Mesangial cell (primary cell): ENCODE measurements around the gene KLRF2. TPM values are rescaled to one million over a fixed set of nuclear protein-coding genes. Genes with fewer than 3 reads are reported as not detected.

Experiments used
- total RNA-seq: library from RNA; depleted of rRNA; stranded (reverse); fragments of >200 nt; gene quantifications from 2 replicates; pipeline ENCODE4 v1.2.3, GENCODE V29; 2015

The KLRF2 gene, protein sequence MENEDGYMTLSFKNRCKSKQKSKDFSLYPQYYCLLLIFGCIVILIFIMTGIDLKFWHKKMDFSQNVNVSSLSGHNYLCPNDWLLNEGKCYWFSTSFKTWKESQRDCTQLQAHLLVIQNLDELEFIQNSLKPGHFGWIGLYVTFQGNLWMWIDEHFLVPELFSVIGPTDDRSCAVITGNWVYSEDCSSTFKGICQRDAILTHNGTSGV
- total RNA-seq = not detected in 2 replicates

DNA sequence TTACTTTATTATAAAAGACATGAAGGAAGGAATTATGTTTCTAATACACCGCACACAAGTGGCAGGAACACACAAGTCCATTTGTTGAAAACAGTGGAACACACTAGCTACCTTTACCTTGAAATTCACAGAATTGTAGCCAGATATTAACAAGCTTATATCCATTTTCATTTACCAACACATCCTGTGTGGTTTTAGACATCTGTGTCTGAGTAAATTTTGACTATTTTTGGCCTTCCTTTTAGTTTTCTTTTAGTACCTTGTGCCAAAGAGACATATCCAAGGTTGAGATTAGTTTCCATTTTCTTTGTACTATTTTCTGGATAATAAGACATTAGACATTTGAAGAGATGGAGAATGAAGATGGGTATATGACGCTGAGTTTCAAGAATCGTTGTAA, at the start of gene KLRF2:
Gene KLRF2, plus strand, starts transcription at position 244 of the 400 bp plus-strand sequence. Its CDS starts 107 bp downstream, at position 351.

DNA sequence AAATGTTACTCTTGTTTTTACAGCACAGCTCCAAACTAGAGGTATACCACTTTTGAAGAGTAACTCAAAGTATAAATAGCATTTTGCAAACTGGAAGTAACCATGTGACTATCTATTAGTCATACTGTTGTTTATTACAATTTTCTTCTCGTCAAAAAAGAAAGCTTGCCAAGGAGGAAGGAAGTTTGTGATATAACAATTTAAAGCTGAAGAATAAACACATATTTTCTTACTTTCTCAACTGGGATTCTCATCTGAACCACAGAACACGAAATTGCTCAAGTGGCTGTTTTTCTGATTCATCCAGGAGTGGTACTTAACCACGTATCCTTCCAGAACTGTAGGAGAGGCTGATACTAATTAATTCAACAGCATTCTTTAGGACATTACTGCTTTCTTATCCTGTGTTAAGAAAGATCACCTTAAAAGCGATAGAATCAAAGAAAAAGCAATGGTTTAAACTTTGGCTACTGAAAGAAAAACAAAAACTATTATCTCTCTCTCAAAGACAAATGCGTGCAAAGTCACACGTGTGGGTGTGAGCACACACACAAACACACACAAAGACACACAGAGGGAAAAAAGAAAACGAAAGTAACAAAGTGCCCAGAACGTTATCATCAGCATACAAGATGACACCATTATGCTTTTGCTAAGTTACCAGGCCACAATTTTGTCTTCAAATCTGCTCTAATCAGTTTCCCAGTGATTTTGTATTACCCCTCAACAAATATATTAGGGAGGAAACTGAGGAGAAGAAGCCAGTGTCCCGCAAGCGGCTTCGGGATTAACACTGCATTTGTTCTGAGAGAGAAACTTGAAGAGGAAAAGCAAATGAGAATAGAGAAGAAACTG, 11.8 kb upstream of the KLRF2 start, which contains the start of gene CLEC2B:
Gene CLEC2B, minus strand, starts transcription at position 48 of the 855 bp plus-strand sequence.

DNA sequence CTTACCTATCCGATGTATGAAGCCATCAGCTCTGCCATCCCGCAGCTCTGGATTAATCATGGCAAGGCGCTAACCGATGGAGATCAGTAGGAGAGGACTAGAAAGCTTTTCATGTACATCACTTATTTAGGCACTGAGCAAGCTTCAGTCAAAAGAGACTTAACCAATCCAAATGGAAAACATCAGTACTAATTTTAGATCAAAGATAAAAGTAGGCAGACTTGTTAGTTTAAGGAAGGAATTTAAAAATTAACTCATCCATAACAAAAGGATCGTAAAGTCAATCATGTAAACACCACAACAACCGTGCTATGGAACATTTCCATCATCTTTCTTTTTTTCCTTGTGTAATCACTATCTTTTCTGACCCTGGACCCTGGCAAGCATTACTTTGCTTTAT, 51.0 kb downstream of the KLRF2 start, which contains the start of gene CLEC2A:
Gene CLEC2A, minus strand, starts transcription at position 101 of the 400 bp plus-strand sequence. Its CDS starts 41 bp downstream, at position 60.

Other genes starting within 250 kb of the KLRF2 start
- gene CLEC2D, start 211.8 kb upstream of the KLRF2 start, total RNA-seq = 0.81 and 2.5 TPM in 2 replicates
- not detected in 2 replicates for gene CLECL1, start 148.4 kb upstream of the KLRF2 start, total RNA-seq
- 0.16 TPM in 1 of 2 replicates, not detected in the other for gene CD69, start 120.6 kb upstream of the KLRF2 start, total RNA-seq
- 0.25 TPM in 1 of 2 replicates, not detected in the other for gene KLRF1, start 54.0 kb upstream of the KLRF2 start, total RNA-seq
- not detected in 2 replicates for gene CLEC2B, start 12.1 kb upstream of the KLRF2 start, total RNA-seq
- gene CLEC2A, start 50.9 kb downstream of the KLRF2 start, total RNA-seq = not detected in 2 replicates
- gene CLEC12A, start 89.9 kb downstream of the KLRF2 start, total RNA-seq = not detected in 2 replicates
- not detected in 2 replicates for gene CLEC1B, start 117.6 kb downstream of the KLRF2 start, total RNA-seq
- gene CLEC12B, start 129.1 kb downstream of the KLRF2 start, total RNA-seq = not detected in 2 replicates
- not detected in 2 replicates for gene CLEC9A, start 149.2 kb downstream of the KLRF2 start, total RNA-seq
- gene CLEC1A, start 217.5 kb downstream of the KLRF2 start, total RNA-seq = not detected in 2 replicates
- gene CLEC7A, start 248.7 kb downstream of the KLRF2 start, total RNA-seq = not detected in 2 replicates